Measurements from ENCODE around the gene CDK5RAP1.

Gene CDK5RAP1

DNA sequence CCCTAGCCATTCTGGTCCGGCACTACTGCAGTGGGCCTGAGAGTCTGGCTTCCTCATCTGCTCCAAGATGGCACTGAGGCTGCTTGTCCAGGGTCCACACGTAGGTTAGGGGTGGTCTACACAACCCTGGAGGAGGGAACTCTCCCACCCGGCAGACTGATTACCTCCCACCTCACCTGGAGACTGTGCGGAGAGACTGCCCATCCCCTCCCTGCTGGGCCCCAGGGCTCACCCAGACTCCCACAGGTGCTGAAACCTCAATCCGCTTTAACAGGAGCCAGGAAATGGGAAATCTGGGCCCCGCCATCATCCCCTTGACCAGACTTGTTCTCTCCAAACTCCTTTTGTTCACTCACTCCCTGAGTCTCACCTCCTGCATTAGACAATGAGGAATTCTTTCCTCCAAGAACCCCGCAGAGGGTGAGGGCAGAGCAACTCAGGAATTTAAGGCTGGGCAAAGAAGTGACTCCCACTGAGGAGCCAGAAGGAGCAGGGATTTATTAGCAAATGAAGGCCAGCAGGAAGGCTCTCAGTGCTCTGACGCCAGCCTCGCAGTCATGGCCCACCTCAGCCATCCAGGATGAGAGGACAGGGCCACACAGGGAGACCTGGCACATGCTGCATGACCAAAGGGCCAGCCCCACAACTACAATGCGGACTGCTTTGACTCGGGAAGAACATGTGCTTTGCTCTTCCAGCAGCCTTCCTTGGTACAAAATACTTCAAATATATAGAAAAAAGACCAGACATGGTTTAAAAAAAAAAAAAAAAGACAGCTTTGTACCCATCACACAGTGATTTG lies 53.0 kb downstream of the CDK5RAP1 start:
- in situ Hi-C loops (cut with HindIII; ENCODE audit: low pct_ligation_motif_present, low sequenced_read_pairs) = no loop called here
- DNase-seq = no peak

DNA sequence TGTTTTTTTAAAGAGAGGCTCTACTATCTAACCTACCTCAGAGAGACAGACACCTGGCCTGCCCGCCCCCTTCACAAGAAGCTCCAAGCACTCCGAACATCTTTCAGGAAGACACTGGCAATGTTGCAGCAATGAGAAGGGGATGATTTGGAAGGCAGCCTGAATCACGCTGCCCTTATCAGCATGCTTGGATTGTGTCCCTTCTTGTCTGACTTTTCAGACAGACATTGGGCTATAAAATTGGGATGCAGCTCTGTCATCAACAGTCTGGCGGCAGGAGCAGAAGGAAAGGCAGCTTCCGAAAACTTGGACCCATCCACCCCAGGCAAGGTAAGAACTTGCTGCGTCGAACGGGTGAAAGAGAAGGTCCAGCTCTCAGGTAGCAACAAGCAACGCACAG lies 56.0 kb downstream of the CDK5RAP1 start:
- TF ChIP-seq, protein P1, sequence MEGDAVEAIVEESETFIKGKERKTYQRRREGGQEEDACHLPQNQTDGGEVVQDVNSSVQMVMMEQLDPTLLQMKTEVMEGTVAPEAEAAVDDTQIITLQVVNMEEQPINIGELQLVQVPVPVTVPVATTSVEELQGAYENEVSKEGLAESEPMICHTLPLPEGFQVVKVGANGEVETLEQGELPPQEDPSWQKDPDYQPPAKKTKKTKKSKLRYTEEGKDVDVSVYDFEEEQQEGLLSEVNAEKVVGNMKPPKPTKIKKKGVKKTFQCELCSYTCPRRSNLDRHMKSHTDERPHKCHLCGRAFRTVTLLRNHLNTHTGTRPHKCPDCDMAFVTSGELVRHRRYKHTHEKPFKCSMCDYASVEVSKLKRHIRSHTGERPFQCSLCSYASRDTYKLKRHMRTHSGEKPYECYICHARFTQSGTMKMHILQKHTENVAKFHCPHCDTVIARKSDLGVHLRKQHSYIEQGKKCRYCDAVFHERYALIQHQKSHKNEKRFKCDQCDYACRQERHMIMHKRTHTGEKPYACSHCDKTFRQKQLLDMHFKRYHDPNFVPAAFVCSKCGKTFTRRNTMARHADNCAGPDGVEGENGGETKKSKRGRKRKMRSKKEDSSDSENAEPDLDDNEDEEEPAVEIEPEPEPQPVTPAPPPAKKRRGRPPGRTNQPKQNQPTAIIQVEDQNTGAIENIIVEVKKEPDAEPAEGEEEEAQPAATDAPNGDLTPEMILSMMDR (IDR thresholded peaks at IDR 0.05; ENCODE audit: low read depth, low read length, missing control alignments) = no peak
- no peaks in the 10 kb centered on the region for H3K36me3 ChIP-seq (replicated peaks)
- no peak overlapping the region for H3K4me3 ChIP-seq (ENCODE audit: low read depth, low read length)
- no peak overlapping the region for H3K27ac ChIP-seq
- no peaks in the 10 kb centered on the region for H3K27me3 ChIP-seq (replicated peaks)
- in situ Hi-C loops (cut with HindIII; ENCODE audit: low pct_ligation_motif_present, low sequenced_read_pairs) = no loop called here
- no peak for DNase-seq

More for the DNA sequence above, 53.0 kb downstream of the CDK5RAP1 start:
- Histone ChIP-seq H3K27me3 (replicated peaks) (no peaks in the 10 kb centered on the region), H3K4me3 (ENCODE audit: low read depth, low read length) (no peak overlapping the region), H3K27ac (no peak overlapping the region), H3K36me3 (replicated peaks) (no peaks in the 10 kb centered on the region)
- TF ChIP-seq, protein P1 (IDR thresholded peaks at IDR 0.05; ENCODE audit: low read depth, low read length, missing control alignments) = no peak

DNA sequence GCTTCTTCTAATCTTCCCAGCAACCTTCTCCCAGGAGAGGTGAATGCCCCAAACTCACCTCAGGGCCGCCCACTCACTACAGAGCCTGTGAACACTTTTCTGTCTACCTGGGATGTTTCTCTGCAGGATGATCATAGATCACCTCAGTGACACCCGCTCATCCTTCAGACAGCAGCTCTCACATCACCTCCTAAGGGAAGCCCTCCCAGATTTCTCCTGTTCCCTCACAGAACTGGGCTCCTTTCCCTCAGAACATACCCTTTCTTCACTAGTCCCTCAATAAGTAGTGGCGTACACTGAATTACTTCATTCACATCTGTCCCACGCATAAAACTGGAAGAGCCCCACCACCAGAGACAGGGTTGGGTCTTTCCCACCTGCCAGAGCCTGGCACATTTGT lies 57.8 kb downstream of the CDK5RAP1 start:
- H3K27me3 ChIP-seq (replicated peaks) = no peaks in the 10 kb centered on the region
- in situ Hi-C loops (cut with HindIII; ENCODE audit: low pct_ligation_motif_present, low sequenced_read_pairs) = no loop called here
- TF ChIP-seq, protein P1 (IDR thresholded peaks at IDR 0.05; ENCODE audit: low read depth, low read length, missing control alignments) = no peak
- no peak overlapping the region for H3K27ac ChIP-seq
- H3K4me3 ChIP-seq (ENCODE audit: low read depth, low read length) = no peak overlapping the region
- no peak for DNase-seq
- H3K36me3 ChIP-seq (replicated peaks) = no peaks in the 10 kb centered on the region

DNA sequence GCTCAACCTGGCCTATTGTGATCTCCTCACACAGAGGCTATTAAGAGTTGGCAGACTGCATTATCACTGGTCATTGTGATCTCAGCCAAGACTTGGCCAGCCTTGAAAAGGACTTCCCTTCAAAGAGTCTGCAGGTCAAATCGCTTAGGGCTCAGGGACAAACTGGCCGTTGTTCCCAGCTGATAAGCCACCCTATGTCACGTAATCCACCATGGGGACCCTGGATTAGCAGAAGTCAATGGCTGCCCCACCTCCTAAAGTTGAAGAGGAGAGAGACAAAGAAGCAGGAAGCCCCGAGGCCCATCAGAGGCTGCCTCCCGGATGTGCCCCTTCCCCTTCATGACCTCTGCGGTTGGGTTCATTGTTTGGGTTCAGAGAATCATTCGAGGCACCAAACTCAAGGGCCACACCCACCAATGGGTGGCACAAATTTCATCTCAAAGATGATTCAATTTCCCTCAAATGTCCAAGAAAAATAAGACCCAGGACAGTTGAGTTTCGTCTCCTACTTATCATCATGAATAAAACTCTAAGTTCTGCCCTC lies 61.7 kb downstream of the CDK5RAP1 start:
- in situ Hi-C loops (cut with HindIII; ENCODE audit: low pct_ligation_motif_present, low sequenced_read_pairs) = no loop called here
- H3K27ac ChIP-seq = no peak overlapping the region
- DNase-seq = no peak
- no peaks in the 10 kb centered on the region for H3K27me3 ChIP-seq (replicated peaks)
- H3K4me3 ChIP-seq (ENCODE audit: low read depth, low read length) = no peak overlapping the region
- TF ChIP-seq, protein P1 (IDR thresholded peaks at IDR 0.05; ENCODE audit: low read depth, low read length, missing control alignments) = no peak
- H3K36me3 ChIP-seq (replicated peaks) = no peaks in the 10 kb centered on the region

DNA sequence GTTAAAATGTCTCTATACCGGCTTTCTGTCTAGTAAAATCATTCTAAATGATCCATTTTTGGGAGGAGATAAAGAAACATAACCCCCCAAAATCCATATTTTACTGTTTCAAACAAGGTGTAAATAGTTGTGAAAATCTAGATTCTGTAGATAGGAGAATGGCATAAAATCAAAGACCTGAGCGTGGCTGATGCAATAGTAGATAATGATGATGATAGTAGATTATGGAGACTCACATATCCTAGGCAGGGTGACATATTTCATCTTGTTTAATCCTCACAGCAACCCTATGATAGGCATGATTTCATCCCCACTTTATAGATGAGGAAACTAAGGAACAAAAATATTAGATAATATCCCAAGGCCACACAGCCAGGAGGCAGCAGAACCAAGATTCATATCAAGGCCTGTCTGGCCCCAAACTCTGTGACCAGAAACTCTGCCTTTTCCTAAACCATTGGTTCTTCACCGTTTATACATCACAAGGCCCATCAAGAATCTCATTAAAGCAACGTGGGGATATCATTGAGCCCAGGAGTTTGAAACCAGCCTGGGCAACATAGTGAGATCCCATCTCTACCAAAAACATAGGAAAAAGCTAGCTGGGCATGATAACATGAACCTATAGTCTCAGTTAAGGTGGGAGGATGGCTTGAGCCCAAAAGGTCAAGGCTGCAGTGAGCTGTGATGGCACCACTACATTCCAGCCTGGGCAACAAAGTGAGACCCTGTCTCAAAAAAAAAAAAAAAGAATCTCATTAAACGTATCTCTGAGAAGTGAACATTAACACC lies 62.7 kb downstream of the CDK5RAP1 start:
- Histone ChIP-seq H3K27me3 (replicated peaks) (no peaks in the 10 kb centered on the region), H3K4me3 (ENCODE audit: low read depth, low read length) (no peak overlapping the region), H3K27ac (no peak overlapping the region), H3K36me3 (replicated peaks) (no peaks in the 10 kb centered on the region)
- in situ Hi-C loops (cut with HindIII; ENCODE audit: low pct_ligation_motif_present, low sequenced_read_pairs) = no loop called here
- TF ChIP-seq, protein P1 (IDR thresholded peaks at IDR 0.05; ENCODE audit: low read depth, low read length, missing control alignments) = no peak
- no peak for DNase-seq
